DOHH2 (cell line): ENCODE measurements around the gene FIZ1.

Experiments
- CTCF ChIP-seq: fragments of 200-600 bp; sonication (generic); IDR thresholded peaks from one replicate; pipeline ENCODE4 v1.5.1; 2014; ENCODE audit warnings: antibody characterized with exemption, mild to moderate bottlenecking, low read depth, low read length; ENCODE audit not compliant: poor library complexity, severe bottlenecking
- EZH2phosphoT487 ChIP-seq: fragments of 200-600 bp; sonication (generic); IDR thresholded peaks from 2 replicates; pipeline ENCODE4 v1.6.1; 2017; ENCODE audit warnings: borderline replicate concordance, mild to moderate bottlenecking, antibody characterized with exemption, low read length, moderate library complexity, mixed read lengths

GRCh38 chr19:55554741-55555152 is 44.6 kb downstream of the FIZ1 start:
- TF ChIP-seq CTCF (no peak), EZH2phosphoT487 (no peak)
